HUDEP-2 (cell line): Measurements from ENCODE around the gene NCOA3.

Experiments used
- DNase-seq, 76 experiments: peaks; one replicate each; lab custom pipeline; 2025; ENCODE audit not compliant: unreplicated experiment in 76 of 76; lab: John Stamatoyannopoulos, UW

NCOA3 gene

DNA sequence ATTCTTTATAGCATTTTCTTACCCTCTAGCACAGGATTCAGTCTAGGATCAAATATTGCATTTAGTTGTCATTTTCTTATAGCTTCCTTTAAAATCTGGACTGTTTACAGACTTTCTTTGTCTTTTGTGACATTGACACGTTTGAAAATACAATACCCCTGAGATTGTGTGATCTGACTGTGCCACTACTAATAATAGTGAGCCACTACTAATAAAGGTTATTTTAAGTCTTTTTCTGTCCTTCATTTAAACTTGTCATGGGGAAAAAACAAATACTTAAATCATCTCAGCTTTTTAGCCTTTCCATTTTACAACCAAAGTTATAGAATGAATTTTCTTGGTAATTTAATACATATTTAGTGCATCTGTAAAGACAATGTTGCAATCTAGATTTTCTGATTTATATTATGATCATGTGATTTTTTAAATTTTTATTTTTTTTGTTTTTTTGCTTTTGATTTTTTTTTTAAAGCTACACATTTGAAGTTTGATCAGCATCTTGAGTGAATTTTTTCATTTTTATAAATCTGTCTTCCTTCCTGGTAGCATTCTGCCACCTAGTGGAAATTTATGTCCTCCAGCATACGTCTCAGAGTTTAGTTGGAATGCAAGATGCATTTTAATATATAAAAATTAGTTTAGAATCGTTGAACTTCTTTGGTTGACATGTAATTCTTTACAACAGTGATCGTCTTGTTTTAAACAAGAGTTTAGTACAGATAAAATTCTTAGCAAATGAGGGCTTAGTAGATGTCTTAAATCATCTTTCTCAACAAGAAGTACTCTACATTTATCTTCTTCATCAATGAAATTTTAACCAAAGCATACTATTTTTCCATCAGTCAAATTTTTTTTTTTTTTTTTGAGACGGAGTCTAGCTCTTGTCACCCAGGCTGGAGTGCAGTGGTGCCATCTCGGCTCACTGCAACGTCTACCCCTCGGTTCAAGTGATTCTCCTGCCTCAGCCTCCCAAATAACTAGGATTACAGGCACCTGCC, 119.4 kb downstream of the NCOA3 start:
- peak in 25 of 76 experiments; percentile 3 to 53 (median 28) for DNase-seq

DNA sequence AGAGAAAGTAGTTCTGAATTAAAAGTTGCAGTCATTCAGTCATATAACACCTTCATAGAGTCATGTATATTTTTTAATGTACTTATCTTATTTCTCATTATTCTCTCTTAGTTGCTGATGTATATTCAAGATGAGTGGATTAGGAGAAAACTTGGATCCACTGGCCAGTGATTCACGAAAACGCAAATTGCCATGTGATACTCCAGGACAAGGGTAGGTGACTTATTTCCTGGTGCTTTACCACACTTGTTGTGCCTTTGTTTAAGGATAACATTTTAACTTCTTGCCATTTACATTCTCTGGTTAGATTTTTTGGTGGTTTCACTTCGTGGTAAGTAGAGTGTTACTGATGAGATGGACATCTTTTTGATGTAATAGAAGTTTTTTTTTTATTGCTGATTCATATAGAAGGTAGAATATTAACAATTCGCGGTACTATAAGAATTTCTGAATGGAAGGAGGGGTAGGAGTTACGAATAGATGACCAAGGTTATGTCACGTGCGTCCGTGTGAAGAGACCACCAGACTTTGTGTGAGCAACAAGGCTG, 120.5 kb downstream of the NCOA3 start:
- no peak for DNase-seq

DNA sequence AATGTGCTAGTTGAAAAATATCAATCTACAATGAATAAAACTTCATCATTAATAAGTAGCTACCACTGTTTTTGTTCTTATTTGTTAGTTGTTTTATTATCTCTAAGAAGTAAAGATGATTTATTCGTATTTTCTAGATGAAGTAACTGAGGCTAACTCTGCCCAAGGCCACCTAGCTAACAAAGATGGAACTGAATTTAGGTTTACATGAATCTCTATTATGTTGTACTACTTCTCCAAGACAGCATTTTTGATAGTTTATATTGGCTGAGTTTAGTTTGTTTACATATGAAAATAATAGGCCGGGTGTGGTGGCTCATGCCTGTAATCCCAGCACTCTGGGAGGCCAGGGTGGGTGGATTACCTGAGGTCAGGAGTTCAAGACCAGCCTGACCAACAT, 121.5 kb downstream of the NCOA3 start:
- DNase-seq, result no peak

DNA sequence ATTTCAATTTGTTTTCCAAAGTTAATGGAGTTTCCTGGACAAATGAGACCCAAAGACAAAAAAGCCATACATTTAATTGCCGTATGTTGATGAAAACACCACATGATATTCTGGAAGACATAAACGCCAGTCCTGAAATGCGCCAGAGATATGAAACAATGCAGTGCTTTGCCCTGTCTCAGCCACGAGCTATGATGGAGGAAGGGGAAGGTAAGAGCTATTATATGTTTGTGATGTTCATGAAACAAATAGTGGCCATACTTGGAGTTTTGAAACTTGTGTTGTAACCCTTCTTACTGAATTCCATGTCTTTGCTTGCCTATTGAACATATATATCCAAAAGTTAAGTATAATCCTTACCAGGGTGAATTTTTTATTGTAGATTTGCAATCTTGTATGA, 125.9 kb downstream of the NCOA3 start:
- no peak for DNase-seq

DNA sequence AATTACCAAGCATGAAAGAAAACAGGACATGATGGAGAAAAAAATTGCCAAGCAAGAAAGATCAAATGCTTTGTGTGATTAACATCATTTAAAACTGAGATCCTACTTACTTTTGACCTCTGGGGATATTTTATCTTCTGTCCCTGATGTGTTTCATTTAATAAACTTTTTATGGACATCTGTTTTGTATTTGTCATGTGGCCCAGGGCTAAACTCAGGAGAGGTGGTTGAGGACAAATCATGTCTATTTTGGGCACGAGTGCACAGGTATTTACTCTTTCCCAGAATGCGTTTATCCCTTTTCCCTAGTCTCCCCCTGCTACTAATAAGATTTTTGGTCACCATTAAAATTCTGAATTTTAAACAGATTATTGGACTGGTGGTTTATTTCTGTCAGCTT, 128.2 kb downstream of the NCOA3 start:
- DNase-seq, result no peak

DNA sequence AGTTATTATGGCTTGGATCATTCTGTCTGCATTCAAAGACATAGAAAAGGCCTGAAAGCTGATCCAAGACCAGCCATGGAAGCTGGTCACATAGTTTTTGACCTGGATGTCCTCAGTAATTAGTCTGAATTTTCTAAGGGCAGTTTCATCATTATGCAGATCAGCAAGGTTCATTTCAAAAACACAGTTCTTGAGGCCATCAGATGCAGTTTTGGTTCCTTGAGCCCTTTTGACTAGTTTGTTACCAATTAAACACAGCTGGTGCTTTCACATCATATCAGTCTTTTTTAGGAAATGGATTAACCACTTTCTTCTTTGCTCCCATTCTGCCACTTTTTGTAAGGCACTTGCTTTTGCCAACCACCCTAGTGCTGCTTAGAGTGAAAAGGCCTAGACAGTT, 129.4 kb downstream of the NCOA3 start:
- DNase-seq, result no peak

DNA sequence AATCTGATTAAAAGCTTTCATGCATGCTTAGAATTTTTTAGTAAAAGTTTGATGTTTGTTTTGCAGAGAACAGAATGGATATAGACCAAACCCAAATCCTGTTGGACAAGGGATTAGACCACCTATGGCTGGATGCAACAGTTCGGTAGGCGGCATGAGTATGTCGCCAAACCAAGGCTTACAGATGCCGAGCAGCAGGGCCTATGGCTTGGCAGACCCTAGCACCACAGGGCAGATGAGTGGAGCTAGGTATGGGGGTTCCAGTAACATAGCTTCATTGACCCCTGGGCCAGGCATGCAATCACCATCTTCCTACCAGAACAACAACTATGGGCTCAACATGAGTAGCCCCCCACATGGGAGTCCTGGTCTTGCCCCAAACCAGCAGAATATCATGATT, 133.6 kb downstream of the NCOA3 start:
- DNase-seq, result no peak

DNA sequence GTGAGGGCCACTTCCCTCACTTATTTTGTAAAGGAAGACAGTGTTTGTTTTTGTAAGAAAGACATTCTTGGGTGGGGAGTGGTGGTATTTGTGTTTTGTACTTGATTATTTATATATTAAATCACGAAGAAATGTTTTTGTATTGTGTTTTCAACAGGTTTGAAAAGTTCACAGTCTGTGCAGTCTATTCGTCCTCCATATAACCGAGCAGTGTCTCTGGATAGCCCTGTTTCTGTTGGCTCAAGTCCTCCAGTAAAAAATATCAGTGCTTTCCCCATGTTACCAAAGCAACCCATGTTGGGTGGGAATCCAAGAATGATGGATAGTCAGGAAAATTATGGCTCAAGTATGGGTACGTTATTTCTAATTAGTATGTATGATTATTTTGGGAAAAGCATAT, 137.2 kb downstream of the NCOA3 start:
- DNase-seq, result no peak

DNA sequence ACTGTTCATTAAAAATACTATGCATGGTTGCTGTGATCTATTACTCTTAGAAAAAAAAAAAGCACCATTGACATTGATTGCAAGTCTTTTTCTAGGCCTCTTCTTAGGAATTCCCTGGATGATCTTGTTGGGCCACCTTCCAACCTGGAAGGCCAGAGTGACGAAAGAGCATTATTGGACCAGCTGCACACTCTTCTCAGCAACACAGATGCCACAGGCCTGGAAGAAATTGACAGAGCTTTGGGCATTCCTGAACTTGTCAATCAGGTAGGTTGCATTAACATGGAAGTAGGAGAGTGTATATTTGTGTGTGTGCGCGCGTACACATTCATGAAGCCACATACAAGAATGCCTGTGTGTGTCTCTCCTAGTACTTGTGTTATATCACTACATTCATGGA, 140.4 kb downstream of the NCOA3 start:
- no peak for DNase-seq

DNA sequence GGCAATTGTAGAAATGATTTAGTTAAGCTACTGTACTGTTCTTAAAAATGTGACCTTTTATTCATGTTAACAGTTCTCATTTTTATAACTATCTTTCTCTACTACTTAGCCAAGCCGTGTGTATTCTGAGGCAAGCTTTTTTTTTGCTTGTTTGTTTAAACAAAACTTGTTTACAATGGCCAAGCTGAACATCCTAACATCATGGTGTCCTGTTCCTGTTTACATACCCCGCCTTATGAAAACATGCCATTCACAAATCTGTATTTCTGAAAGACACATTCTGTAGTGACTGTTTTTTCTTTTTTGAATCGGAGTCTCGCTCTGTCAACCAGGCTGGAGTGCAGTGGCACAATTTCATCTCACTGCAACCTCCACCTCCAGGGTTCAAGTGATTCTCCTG, 140.9 kb downstream of the NCOA3 start:
- DNase-seq, result no peak

DNA sequence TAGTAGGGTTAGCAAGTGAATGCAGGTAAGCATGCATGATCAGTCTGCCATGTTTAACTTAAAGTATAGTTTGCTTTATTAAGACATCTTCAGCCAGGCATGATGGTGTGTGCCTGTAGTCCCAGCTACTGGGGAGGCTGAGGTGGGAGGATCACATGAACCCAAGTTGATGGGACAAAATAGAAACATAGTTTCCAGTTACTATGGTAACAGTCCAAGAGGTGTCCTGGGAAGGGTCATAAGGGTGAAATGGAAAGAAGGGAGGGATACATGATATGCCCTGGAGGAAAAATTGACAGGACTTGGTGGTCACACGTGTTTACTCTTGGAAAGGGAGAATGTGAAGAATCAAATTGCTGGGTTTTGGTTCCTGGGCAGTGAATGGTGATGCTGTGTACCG, 143.9 kb downstream of the NCOA3 start:
- no peak for DNase-seq

DNA sequence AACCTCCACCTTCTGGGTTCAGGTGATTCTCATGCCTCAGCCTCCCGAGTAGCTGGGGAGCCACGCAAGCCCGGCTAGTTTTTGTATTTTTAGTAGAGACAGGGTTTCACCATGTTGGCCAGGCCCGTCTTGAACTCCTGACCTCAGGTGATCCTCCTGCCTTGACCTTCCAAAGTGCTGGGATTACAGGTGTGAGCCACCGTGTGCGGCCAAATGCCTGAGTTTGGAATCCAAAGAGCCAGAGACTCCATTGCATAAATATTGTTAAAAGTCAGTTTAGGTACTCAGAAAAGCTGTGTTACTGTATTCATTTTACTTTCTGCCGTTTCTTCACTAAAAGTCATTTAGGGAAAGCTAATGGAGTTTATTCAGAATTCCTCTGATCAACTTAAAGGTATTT, 146.3 kb downstream of the NCOA3 start:
- no peak for DNase-seq

DNA sequence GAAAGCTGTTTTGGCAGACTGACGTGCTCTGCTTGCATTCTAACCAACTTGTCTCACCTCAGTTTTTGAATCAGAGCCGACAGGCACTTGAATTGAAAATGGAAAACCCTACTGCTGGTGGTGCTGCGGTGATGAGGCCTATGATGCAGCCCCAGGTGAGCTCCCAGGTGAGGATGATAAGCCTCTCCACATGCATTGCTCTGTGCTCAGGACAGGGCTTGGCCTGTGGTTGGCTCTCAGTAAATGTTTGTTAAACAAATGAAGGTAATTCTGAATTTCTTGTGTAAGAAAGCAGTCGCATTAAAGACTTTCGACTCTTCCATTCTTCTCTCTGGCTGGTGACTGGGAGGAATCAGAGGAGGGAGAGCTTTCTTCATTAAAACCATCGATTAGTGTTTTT, 147.3 kb downstream of the NCOA3 start:
- no peak for DNase-seq

DNA sequence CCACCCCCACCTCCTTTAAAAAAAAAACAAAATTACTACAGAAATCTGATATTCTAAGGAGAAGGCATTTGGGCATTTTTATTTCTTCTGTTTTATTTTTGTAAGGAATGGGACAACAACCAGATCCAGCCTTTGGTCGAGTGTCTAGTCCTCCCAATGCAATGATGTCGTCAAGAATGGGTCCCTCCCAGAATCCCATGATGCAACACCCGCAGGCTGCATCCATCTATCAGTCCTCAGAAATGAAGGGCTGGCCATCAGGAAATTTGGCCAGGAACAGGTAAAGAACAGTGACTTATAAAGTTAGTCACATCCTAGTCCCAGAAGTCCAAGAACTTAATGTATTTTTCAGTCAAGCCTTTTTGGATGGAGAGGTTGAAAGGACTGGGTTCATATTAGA, 150.6 kb downstream of the NCOA3 start:
- DNase-seq, result no peak

DNA sequence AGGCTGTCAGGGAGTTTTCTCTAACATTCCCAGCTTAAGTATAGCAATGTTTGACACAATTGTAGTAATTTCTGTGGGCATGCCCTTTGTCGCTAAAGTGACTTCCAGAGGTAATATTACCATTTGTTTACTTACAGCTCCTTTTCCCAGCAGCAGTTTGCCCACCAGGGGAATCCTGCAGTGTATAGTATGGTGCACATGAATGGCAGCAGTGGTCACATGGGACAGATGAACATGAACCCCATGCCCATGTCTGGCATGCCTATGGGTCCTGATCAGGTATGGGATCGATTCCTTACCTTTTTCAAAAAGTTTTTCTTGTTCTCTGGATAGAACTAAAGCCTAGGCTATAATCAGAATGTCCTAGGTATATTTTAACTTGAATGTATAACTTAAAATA, 151.1 kb downstream of the NCOA3 start:
- no peak for DNase-seq

DNA sequence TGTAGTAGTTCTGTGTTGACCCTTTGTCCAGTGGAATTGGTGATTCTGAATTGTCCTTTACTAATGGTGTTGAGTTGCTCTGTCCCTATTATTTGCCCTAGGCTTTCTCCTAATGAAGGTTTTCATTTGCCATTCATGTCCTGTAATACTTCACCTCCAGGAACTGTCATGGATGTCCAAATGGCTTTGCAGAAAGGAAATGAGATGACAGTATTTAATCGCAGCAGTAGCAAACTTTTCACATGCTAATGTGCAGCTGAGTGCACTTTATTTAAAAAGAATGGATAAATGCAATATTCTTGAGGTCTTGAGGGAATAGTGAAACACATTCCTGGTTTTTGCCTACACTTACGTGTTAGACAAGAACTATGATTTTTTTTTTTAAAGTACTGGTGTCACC, 152.2 kb downstream of the NCOA3 start:
- no peak for DNase-seq

DNA sequence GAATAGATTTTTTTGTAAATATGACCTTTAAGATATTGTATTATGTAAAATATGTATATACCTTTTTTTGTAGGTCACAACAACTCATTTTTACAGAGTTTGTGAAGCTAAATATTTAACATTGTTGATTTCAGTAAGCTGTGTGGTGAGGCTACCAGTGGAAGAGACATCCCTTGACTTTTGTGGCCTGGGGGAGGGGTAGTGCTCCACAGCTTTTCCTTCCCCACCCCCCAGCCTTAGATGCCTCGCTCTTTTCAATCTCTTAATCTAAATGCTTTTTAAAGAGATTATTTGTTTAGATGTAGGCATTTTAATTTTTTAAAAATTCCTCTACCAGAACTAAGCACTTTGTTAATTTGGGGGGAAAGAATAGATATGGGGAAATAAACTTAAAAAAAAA, 152.7 kb downstream of the NCOA3 start:
- no peak for DNase-seq

DNA sequence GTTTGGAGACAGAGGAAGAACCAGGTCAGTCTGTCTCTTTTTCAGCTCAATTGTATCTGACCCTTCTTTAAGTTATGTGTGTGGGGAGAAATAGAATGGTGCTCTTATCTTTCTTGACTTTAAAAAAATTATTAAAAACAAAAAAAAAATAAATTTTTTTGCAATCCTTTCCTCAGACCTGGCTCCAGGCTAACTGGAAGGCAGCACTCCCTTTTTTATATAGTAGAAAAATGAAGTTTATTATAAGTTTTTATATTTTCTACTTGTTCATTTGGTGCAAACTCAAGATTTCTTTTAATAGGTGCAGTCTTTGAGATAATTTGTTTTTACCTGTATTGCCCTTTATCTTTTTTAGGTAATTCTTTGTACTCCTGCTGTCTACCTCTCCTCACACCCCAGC, 153.9 kb downstream of the NCOA3 start:
- no peak for DNase-seq

DNA sequence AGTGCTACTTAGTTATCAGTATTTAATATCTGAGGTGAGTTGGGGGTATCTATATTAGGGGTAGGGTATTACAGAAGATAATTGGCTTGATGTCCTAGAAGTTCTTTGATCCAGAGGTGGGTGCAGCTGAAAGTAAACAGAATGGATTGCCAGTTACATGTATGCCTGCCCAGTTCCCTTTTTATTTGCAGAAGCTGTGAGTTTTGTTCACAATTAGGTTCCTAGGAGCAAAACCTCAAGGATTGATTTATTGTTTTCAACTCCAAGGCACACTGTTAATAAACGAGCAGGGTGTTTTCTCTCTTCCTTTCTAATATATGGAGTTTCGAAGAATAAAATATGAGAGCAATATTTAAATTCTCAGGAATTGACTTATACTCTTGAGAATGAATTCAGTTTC, 154.6 kb downstream of the NCOA3 start:
- no peak for DNase-seq

DNA sequence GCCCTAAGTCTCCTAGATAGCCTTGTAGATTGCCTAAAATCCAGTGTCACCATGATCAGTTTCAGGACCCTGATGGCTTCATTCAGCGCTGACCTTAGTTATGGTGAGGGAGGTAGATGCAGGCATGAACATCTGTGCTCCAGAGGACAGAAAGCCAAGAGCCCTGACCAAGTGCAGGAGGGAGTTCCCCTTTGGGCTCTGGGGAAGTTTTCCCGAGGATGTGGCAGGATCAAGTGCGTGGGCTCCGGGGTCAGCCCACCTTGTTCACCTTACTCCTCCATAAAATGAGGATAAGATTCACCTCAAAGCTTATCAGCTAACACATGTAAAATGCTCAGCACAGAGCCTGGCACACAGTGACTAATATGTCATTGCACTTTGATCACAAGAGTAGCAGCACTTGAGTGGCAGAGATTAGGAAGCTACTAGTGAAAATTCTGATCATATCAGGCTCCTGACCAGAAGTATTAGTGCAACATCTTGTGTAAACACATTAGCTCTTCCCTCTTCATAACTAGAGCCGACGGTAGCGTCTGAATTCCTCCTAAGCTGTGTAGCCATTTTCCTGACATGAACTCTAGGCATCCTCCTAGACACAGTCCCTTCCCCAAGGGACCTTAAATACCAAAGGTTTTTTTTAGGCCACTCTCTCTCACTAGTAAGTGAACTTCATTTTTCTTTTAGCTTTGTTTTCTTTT, 158.4 kb downstream of the NCOA3 start:
- no peak for DNase-seq

DNA sequence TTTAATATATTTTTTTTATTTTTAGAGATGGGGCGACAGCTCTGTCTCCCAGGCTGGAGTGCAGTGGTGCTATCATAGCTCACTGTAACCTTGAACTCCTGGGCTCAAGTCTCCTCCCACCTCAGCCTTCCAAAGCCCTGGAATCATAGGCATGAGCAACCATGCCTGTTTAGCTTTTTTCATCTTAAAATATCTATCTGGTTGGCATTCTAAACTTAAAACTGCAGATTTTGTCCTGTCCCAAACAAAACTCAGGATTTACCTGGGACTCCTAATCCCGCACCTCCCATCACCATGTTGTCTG, 158.9 kb downstream of the NCOA3 start:
- DNase-seq, result no peak
